D721Med (cell line): Measurements from ENCODE around the gene BCAS3.

Source experiments
- DNase-seq: peaks from one replicate; pipeline ENCODE4 v3.0.0; 2011; ENCODE audit warnings: low spot score; ENCODE audit not compliant: insufficient read length
- FAIRE-seq: peaks from 2 replicates; lab custom pipeline; 2011; peaks lifted over from hg19 to GRCh38; lab: Jason Lieb, UNC
- TF ChIP-seq, protein P1 (sequence below): IDR thresholded peaks from 2 replicates; pipeline ENCODE4 v1.5.1; 2012; ENCODE audit warnings: mild to moderate bottlenecking, control low read depth; ENCODE audit not compliant: insufficient read depth; ENCODE audit errors: missing control alignments

The BCAS3 gene

DNA sequence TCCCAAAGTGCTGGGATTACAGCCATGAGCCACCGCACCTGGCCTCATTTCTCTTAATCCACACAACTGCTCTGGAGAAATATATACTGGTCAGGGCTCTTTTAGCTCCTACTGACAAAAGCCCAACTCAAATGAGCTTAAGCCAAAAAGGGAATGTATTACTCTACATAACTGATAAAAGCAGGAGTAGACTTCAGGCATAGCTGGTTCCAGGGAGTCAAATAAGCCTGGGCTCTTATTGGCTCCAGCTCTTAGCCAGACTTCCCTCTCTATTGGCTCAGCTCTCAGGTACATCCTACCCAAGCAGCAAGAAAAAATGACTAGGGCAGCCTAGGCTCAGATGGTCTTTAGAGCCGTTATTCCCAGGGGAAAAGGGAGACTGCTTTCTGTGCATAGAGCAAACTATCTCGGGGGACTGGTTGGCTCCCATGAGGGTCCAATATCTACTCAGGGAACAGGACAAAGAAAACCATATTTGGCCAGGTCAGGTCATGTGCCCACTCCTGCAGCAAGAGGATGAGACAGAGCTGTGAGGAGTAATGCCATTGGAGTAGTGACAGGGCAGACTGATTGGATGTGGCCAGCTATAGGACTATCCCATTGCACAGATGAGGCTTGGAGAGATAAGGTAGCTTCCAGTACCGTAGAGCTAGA is 743.2 kb downstream of the BCAS3 start:
- no peak for FAIRE-seq

DNA sequence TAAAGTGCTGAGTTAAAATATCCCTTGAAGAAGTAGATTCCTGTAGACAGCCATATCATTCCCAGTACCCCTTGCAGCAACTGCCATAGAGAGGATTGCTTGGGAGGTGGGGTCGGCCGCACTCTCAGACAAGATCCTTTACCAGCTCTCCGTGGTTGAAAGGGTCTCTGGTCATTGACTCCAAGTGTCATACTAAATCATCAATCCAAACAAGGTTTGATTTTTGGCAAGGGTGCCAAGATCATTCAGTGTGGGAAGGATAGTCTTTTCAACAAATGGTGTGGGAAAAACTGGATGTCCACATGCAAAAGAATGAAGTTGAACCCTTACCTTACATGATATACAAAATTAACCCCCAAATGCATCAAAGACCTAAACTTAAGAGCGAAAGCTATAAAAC is 743.8 kb downstream of the BCAS3 start:
- FAIRE-seq: no peak
- no peak for DNase-seq
- TF ChIP-seq, protein P1, sequence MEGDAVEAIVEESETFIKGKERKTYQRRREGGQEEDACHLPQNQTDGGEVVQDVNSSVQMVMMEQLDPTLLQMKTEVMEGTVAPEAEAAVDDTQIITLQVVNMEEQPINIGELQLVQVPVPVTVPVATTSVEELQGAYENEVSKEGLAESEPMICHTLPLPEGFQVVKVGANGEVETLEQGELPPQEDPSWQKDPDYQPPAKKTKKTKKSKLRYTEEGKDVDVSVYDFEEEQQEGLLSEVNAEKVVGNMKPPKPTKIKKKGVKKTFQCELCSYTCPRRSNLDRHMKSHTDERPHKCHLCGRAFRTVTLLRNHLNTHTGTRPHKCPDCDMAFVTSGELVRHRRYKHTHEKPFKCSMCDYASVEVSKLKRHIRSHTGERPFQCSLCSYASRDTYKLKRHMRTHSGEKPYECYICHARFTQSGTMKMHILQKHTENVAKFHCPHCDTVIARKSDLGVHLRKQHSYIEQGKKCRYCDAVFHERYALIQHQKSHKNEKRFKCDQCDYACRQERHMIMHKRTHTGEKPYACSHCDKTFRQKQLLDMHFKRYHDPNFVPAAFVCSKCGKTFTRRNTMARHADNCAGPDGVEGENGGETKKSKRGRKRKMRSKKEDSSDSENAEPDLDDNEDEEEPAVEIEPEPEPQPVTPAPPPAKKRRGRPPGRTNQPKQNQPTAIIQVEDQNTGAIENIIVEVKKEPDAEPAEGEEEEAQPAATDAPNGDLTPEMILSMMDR: no peak

More for the DNA sequence above, 743.2 kb downstream of the BCAS3 start:
- TF ChIP-seq, protein P1: no peak
- DNase-seq: no peak

DNA sequence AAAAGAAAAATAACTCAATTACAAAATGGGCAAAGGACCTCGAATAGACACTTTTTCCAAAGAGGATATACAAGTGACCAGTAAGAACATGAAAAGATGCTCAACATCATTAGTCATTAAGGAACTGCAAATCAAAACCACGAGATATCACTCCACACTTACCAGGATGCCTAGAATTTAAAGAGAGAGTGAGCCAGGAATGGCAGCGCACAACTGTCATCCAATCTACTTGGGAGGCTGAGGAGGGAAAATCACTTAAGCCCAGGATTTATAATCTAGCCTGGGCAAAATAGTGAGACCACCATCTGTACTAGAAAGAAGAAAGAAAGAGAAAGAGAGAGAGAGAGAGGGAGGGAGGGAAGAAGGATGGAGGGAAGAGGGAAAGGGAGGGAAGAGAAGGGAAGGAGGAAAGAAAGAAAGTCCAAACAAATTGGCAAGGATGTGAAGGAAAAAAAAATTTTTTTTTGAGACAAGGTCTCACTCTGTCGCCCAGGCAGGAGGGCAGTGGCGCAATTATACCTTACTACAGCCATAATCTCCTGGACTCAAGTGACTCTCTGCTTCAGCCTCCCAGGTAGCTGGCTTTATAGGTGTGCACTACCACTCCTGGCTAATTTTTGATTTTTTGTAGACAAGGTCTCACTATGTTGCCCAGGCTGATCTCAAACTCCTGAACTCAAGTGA is 744.6 kb downstream of the BCAS3 start:
- TF ChIP-seq, protein P1: no peak
- no peak for FAIRE-seq
- no peak for DNase-seq

DNA sequence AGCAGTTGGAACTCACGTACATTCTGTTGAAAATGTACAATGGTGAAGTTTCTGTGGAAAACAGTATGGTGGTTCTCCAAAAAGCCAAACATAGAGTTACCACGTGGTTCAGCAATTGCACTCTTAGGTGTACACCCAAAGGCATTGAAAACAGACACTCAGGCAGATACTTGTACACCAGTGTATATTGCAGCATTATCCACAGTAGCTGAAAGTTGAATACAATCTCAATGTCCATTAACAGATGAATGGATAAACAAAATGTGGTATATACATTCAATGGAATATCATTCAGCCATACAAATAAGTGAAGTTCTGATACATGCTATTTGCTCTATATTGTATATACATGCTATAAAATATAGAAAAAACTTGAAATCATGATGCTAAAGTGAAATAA is 745.2 kb downstream of the BCAS3 start:
- DNase-seq: no peak
- peak; percentile 56 for FAIRE-seq
- TF ChIP-seq, protein P1: no peak

DNA sequence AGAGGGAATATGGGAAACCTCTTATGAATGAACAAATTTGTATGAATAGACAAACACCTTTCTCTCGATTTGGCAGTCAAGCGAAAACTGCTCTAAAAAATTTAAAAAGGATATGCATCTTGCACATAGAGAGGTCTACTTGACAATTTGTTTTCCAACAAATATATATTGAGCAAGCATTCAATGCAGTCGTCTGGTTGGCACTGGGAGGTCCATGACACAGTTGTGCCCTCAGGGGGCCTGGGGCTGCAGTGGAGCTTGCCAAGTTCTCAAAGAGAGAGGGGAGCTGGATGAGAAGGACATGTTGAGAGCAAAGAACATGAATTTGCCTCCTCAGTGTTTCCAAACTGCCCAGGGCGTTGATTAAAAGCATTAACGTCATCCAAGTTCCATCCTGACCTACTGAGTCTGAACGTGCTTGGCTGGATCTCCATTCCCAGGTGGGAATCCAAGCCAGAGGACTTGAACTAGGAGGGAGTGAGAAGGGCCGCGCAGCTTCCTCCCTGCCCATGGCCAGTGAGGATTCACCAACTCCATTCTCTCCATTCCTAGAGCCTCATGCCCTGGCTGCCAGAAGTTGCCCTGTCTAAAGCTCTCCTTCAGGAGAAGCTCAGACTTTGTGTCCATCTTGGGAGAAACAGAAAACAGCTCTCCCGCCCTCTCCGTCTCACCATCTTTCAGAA is 746.5 kb downstream of the BCAS3 start:
- TF ChIP-seq, protein P1: no peak
- FAIRE-seq (no peak), DNase-seq (no peak)

DNA sequence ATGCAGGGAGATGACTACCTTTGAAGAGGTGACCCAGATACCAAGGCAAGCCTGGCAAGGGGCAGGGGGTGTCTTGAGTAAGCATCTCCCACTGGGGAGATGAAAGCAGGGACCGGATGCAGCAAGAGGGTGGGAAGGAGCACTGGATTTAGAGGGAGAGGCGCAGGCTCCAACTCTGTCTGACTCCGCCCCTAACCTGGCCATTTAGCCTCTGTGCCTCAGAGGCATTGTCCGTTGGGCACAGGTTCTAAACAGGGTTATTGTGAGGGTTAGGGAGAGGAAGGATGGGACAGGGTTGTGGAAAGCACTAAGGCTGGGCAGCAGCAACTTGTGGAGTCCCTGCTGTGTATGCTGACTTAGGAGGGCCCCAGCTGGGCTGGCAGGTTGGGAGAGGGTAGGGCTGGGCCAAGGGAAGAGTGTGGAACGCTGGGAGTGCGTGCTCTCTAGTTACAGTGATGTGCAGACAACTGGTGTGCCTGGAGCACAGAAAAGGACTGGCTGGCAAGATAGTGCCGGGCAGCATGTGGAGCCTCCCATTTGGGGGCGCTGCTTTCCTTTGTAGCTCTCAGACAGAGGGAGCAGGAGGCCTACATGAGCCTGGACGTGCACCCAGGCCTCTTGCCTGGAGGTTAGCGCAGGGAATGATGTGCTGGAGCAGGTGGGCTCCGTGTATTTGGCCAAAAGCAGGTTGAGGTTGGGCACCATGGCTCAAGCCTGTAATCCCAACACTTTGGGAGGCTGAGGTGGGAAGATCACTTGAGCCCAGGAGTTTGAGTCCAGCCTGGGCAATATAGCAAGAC is 748.2 kb downstream of the BCAS3 start:
- no peak for DNase-seq
- TF ChIP-seq, protein P1: no peak
- no peak for FAIRE-seq
